Retinal pigment epithelial cell (primary cell): ENCODE measurements around the gene ARHGAP12.
"Not testable (repeated sequence)": the region's sequence is repeated elsewhere in the genome, so short reads cannot be mapped to it uniquely, and the experiment has no call there.

Experiments
- DNase-seq: peaks from one replicate; pipeline ENCODE4 v3.0.0-alpha.2; 2010; ENCODE audit warnings: low read depth
- H3K4me3 ChIP-seq: 2 replicates; pipeline ENCODE4 v1.5.1; 2011; ENCODE audit warnings: mild to moderate bottlenecking, low read length, control low read depth, moderate library complexity
- CTCF ChIP-seq: conservative IDR thresholded peaks from 2 replicates; pipeline ENCODE4 v1.5.1; 2011; ENCODE audit warnings: low read depth, low read length, control low read depth, inconsistent platforms

ARHGAP12 gene

GRCh38 chr10:31897506-31897905 lies 31.1 kb downstream of the ARHGAP12 start:
- H3K4me3 ChIP-seq, result no peak overlapping the region
- no peak for DNase-seq
- TF ChIP-seq CTCF, result no peak

- no peak for DNase-seq
- no peak for TF ChIP-seq CTCF
- no peak overlapping the region for H3K4me3 ChIP-seq
These were observed 31.7 kb downstream of the ARHGAP12 start for GRCh38 chr10:31896968-31897384.

GRCh38 chr10:31895722-31896121 lies 32.9 kb downstream of the ARHGAP12 start:
- not testable (repeated sequence) for DNase-seq, H3K4me3 ChIP-seq

- DNase-seq, result no peak
- H3K4me3 ChIP-seq, result no peak overlapping the region
- TF ChIP-seq CTCF, result no peak
These were observed 40.2 kb downstream of the ARHGAP12 start for GRCh38 chr10:31888442-31888841.

- H3K4me3 ChIP-seq, result no peak overlapping the region
- DNase-seq, result no peak
- no peak for TF ChIP-seq CTCF
These were observed 40.8 kb downstream of the ARHGAP12 start for GRCh38 chr10:31887850-31888249.

DNA sequence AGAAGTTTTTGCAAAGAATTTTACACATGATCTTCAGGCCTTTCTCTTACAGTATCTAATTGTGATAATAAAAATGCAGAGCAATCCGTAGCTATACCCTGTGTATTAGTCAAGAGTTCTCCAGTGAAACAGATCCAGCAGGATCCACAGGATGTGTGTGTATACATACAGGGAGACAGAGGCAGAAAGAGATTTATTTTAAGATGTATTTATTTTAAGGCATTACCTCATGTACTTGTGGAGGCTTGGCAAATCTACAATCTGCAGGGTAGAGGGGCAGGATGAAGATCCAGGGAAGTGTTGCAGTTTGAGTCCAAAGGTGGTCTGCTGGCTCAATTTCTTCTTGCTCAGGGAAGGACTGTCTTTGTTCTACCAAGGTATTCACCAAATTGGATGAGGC lies 41.7 kb downstream of the ARHGAP12 start:
- H3K4me3 ChIP-seq, result no peak overlapping the region
- TF ChIP-seq CTCF, result no peak
- no peak for DNase-seq

GRCh38 chr10:31885971-31886370 lies 42.7 kb downstream of the ARHGAP12 start:
- DNase-seq, result no peak
- no peak overlapping the region for H3K4me3 ChIP-seq
- no peak for TF ChIP-seq CTCF

GRCh38 chr10:31884386-31884785 lies 44.2 kb downstream of the ARHGAP12 start:
- no peak for DNase-seq
- no peak overlapping the region for H3K4me3 ChIP-seq
- TF ChIP-seq CTCF, result no peak
